NCI-H446 treated with DMSO at 0.1 percent for 48 hours (cell line): ENCODE results near the gene CDC45.

ENCODE experiments used
- DNase-seq: peaks from one replicate; lab custom pipeline; 2025; lab: John Stamatoyannopoulos, UW

The CDC45 gene

GRCh38 chr22:19470010-19470409 is 9.7 kb upstream of the CDC45 start:
- DNase-seq = no peak

- no peak for DNase-seq
Measured at GRCh38 chr22:19471572-19471971, 8.1 kb upstream of the CDC45 start.

- no peak for DNase-seq
Measured at GRCh38 chr22:19472233-19472632, 7.5 kb upstream of the CDC45 start.

- no peak for DNase-seq
Measured at GRCh38 chr22:19473578-19473977, 6.1 kb upstream of the CDC45 start.

- no peak for DNase-seq
Measured at GRCh38 chr22:19476023-19476422, 3.7 kb upstream of the CDC45 start.

- DNase-seq = peak; percentile 20
Measured at GRCh38 chr22:19477321-19478044, 2.2 kb upstream of the CDC45 start.

- no peak for DNase-seq
Measured at GRCh38 chr22:19478045-19478900, 1.4 kb upstream of the CDC45 start.

GRCh38 chr22:19478901-19479354 is 792 bp upstream of the CDC45 start, which contains the start of gene UFD1:
UFD1 (minus strand) TSS chr22:19479193; CDS start chr22:19479085, 108 bp downstream.
- DNase-seq = peak; percentile 85

GRCh38 chr22:19480173-19480568 is 451 bp downstream of the CDC45 start:
- no peak for DNase-seq

- no peak for DNase-seq
Measured at GRCh38 chr22:19480789-19481188, 1.1 kb downstream of the CDC45 start.

- no peak for DNase-seq
Measured at GRCh38 chr22:19482297-19482696, 2.6 kb downstream of the CDC45 start.

GRCh38 chr22:19483481-19484244 is 3.9 kb downstream of the CDC45 start:
- DNase-seq = no peak

GRCh38 chr22:19488285-19488684 is 8.6 kb downstream of the CDC45 start:
- no peak for DNase-seq

GRCh38 chr22:19488884-19489843 is 9.4 kb downstream of the CDC45 start:
- no peak for DNase-seq

- no peak for DNase-seq
Measured at GRCh38 chr22:19490628-19491230, 11.0 kb downstream of the CDC45 start.

- DNase-seq = no peak
Measured at GRCh38 chr22:19492504-19493174, 12.9 kb downstream of the CDC45 start.

GRCh38 chr22:19494001-19494560 is 14.4 kb downstream of the CDC45 start:
- DNase-seq = no peak

GRCh38 chr22:19494676-19495173 is 15.0 kb downstream of the CDC45 start:
- DNase-seq = no peak

GRCh38 chr22:19495562-19496323 is 16.0 kb downstream of the CDC45 start:
- DNase-seq = no peak
